Spleen (tissue), 11 donors: ENCODE measurements around the gene SORCS3. TPM values are rescaled to one million over a fixed set of nuclear protein-coding genes. Genes with fewer than 3 reads are reported as not detected.

Experiments
- DNase-seq: peaks from one replicate; pipeline ENCODE4 v3.0.0-alpha.2; 2020
- H3K27ac ChIP-seq, 8 donors: fragments of 200-600 bp; sonication (generic) in 7 of 8; 1 replicate in 4 of 8; 2 replicates in 4 of 8; pipeline versions ENCODE4 v1.5.0 to v1.8.0; 2016 to 2021; ENCODE audit warnings: inconsistent platforms in 4 of 8, mild to moderate bottlenecking in 4 of 8, moderate library complexity in 1 of 8
- H3K27me3 ChIP-seq, 7 donors: fragments of 200-600 bp; sonication (generic) in 6 of 7; replicated peaks in 1 of 7; 1 replicate in 4 of 7; 2 replicates in 3 of 7; pipeline versions ENCODE4 v1.5.0 to v1.8.0; 2016 to 2021; ENCODE audit warnings: inconsistent platforms in 3 of 7, mild to moderate bottlenecking in 1 of 7
- H3K36me3 ChIP-seq, 6 donors: fragments of 200-600 bp; sonication (generic) in 5 of 6; 1 replicate in 4 of 6; 2 replicates in 2 of 6; pipeline versions ENCODE4 v1.5.0 to v1.8.0; 2016 to 2021; ENCODE audit warnings: inconsistent platforms in 2 of 6
- H3K4me1 ChIP-seq, 6 donors: fragments of 200-600 bp; sonication (generic) in 5 of 6; 1 replicate in 3 of 6; 2 replicates in 3 of 6; pipeline versions ENCODE4 v1.5.0 to v1.8.0; 2016 to 2021; ENCODE audit warnings: inconsistent platforms in 3 of 6
- H3K4me3 ChIP-seq, 8 donors: fragments of 200-600 bp; sonication (generic) in 7 of 8; 1 replicate in 4 of 8; 2 replicates in 4 of 8; pipeline versions ENCODE4 v1.5.0 to v1.8.0; 2016 to 2021; ENCODE audit warnings: inconsistent platforms in 4 of 8, mild to moderate bottlenecking in 4 of 8, moderate library complexity in 2 of 8
- H3K9me3 ChIP-seq, 8 donors: fragments of 200-600 bp; sonication (generic) in 7 of 8; 1 replicate in 4 of 8; 2 replicates in 4 of 8; pipeline versions ENCODE4 v1.5.0 to v1.8.0; 2016 to 2021; ENCODE audit warnings: inconsistent platforms in 4 of 8
- POLR2A ChIP-seq, 3 donors: fragments of 450-650 bp; IDR thresholded peaks; one replicate each; pipeline ENCODE4 v1.5.1; 2017; ENCODE audit warnings: antibody characterized with exemption in 3 of 3, mild to moderate bottlenecking in 1 of 3
- POLR2AphosphoS5 ChIP-seq, 3 donors: sonication (generic); formaldehyde crosslinking; IDR thresholded peaks; one replicate each; pipeline ENCODE4 v1.5.1; 2017; ENCODE audit warnings: antibody characterized with exemption in 3 of 3
- WGBS, 5 donors: extraction: QIAGEN DNeasy Blood & Tissue Kit in 3 of 5; methylation state at CpG; one replicate each; pipeline versions ENCODE4 v1.1.5 to v1.1.7; 2013 to 2018; 5-methylcytosine and 5-hydroxymethylcytosine counted together
- intact Hi-C: fragments of 100-400 bp; cut with DNase I; formaldehyde crosslinking; loops from one replicate; pipeline ENCODE4 v1.15.0; 2023; ENCODE audit warnings: low total_unique reads
- polyA plus RNA-seq, 3 donors: library from polyadenylated mRNA; stranded (reverse); fragments of 200-250 nt; gene quantifications; one replicate each; pipeline ENCODE4 v1.2.1, GENCODE V29; 2013
- total RNA-seq, 7 donors: library from RNA; depleted of rRNA in 3 of 7; stranded (reverse); fragments of >200 nt in 3 of 7; fragmentation: NEBNext Ultra II Directional in 4 of 7; extraction: Animal tissue kit (Norgen Biotek cat#: 25700) in 4 of 7; gene quantifications; one replicate each; pipeline versions ENCODE4 v1.1.0 to v1.2.1, GENCODE V29; 2016 to 2021
- TF ChIP-seq, protein P1 (sequence below), 11 experiments: fragments of 200-600 bp in 7 of 11; fragments of 450-650 bp in 4 of 11; sonication (generic) in 4 of 11; IDR thresholded peaks in 8 of 11; conservative IDR thresholded peaks in 3 of 11; 1 replicate in 7 of 11; 2 replicates in 4 of 11; pipeline versions ENCODE4 v1.4.0 to v1.8.0; 2016 to 2021; ENCODE audit warnings: antibody characterized with exemption in 11 of 11, inconsistent platforms in 4 of 11, mild to moderate bottlenecking in 1 of 11
- donor health status: healthy with polysubstance abuse.
- donor health status: DM: no; HTN: no; CAD: no; lungs with moderate emphysema.
- donor health status: DM: no; HTN: no; CAD: no.
- donor health status: Bipolar disorder and iron deficiency.
- donor health status: healthy.
- donor health status: DM: no; HTN: no; CAD: no.
- donor health status: DM: yes; HTN: yes; CAD: no.

The SORCS3 gene
- total and polyA plus RNA-seq, 10 donors, result 0.03 to 0.06 TPM; not detected in 8

DNA sequence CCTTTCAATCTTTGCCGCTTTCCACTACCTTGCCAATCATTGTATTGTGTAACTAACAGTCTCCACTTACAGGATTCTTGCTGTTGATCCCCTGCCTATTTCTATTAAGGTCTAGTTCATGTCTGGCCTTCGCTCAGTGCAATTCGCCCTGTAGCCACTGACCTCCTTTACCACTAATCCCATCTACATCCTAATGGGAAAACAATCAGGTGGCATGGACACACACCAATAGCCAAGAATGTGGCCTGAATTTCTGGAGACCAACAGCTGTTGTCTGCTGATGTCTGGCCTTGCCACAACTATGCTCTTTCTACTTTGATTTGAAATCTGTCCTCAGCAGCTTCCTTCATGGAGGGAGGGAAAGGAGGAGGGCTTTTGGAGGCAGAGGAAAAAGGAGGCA is 546.2 kb downstream of the SORCS3 start:
- Histone ChIP-seq H3K4me3 (no peak overlapping the region), H3K27ac (no peak overlapping the region), H3K9me3 (no peaks in the 10 kb centered on the region), H3K4me1 (no peaks in the 10 kb centered on the region), H3K36me3 (no peaks in the 10 kb centered on the region), H3K27me3 (no peaks in the 10 kb centered on the region)
- intact Hi-C loops, result no loop called here
- WGBS, 5 donors, result 84 to 92% (median 87%) methylated on average over 3 of the region's 3 CpGs
- TF ChIP-seq POLR2A (IDR thresholded peaks at IDR 0.05) (no peak), POLR2AphosphoS5 (IDR thresholded peaks at IDR 0.05) (no peak)
- TF ChIP-seq, protein P1, sequence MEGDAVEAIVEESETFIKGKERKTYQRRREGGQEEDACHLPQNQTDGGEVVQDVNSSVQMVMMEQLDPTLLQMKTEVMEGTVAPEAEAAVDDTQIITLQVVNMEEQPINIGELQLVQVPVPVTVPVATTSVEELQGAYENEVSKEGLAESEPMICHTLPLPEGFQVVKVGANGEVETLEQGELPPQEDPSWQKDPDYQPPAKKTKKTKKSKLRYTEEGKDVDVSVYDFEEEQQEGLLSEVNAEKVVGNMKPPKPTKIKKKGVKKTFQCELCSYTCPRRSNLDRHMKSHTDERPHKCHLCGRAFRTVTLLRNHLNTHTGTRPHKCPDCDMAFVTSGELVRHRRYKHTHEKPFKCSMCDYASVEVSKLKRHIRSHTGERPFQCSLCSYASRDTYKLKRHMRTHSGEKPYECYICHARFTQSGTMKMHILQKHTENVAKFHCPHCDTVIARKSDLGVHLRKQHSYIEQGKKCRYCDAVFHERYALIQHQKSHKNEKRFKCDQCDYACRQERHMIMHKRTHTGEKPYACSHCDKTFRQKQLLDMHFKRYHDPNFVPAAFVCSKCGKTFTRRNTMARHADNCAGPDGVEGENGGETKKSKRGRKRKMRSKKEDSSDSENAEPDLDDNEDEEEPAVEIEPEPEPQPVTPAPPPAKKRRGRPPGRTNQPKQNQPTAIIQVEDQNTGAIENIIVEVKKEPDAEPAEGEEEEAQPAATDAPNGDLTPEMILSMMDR (IDR thresholded peaks at IDR 0.05 in 8 of 11, conservative IDR thresholded peaks at IDR 0.05 in 3 of 11), result no peak
- DNase-seq, result no peak

DNA sequence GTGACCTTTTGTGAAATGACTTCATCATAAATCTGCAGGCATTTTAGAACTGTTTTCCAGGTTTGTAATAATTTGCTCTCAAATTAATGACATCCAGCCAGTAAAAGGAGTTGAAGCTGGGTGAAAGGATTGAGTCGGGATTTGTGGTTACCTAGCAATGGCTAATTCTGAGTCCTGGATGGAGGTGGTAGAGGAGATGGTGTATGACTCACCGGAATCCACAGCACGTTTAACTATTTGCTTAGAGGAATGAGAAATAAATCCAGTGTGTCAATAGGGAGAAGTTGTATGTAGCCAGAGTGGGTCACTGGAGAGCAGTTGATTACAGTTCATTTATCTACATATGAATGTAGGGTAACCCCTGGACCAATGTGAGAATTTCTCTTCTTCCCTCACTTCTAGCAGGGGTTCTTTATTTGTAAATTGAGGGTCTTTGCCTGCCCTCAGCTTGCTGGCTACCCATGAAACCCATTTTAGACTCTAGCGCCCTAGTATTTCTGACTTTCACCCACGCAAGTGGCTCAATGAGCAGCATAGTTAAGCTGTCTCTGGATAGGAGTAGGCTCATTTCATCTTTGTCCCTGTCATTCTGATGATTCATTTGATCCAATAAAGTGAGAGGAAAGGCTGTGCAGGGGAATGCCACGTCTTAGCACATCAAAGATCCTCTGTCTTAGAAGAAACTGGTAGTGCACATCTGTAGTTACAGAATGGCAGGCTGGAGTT is 547.8 kb downstream of the SORCS3 start:
- H3K27me3 ChIP-seq, result no peaks in the 10 kb centered on the region
- WGBS, 5 donors, result 69 to 74% (median 73%) methylated on average over 6 of the region's 6 CpGs
- TF ChIP-seq, protein P1 (IDR thresholded peaks at IDR 0.05 in 8 of 11, conservative IDR thresholded peaks at IDR 0.05 in 3 of 11), result no peak
- no peak for TF ChIP-seq POLR2AphosphoS5 (IDR thresholded peaks at IDR 0.05)
- H3K4me3 ChIP-seq, result no peak overlapping the region
- no peak for DNase-seq
- intact Hi-C loops, result no loop called here
- H3K27ac ChIP-seq, result no peak overlapping the region
- no peaks in the 10 kb centered on the region for H3K9me3 ChIP-seq
- H3K4me1 ChIP-seq, result no peaks in the 10 kb centered on the region
- no peaks in the 10 kb centered on the region for H3K36me3 ChIP-seq

DNA sequence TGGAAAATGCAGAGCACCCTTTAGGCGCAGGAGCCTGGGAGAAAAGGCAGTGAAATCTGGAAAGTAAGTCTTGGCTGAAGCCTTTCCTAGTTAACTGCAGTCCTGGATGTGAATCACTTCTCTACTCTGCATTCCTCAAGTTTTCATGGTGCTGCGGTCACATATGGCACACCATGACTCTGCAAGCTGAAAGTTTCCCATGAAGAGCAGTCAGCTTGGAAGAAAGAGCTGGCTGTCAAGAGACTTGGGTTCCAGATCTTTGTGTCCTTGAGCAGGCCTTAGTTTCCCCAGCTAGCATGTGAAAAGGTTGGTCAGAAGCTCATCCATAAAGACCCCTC is 548.3 kb downstream of the SORCS3 start:
- 87 to 94% (median 89%) methylated on average over 2 of the region's 2 CpGs for WGBS, 5 donors
- no peak overlapping the region for H3K27ac ChIP-seq
- H3K4me3 ChIP-seq, result no peak overlapping the region
- H3K4me1 ChIP-seq, result no peaks in the 10 kb centered on the region
- DNase-seq, result no peak
- H3K36me3 ChIP-seq, result no peaks in the 10 kb centered on the region
- no peaks in the 10 kb centered on the region for H3K9me3 ChIP-seq
- no peaks in the 10 kb centered on the region for H3K27me3 ChIP-seq
- TF ChIP-seq, protein P1 (IDR thresholded peaks at IDR 0.05 in 8 of 11, conservative IDR thresholded peaks at IDR 0.05 in 3 of 11), result no peak
- TF ChIP-seq POLR2A (IDR thresholded peaks at IDR 0.05), result no peak
- no peak for TF ChIP-seq POLR2AphosphoS5 (IDR thresholded peaks at IDR 0.05)
- intact Hi-C loops, result no loop called here

DNA sequence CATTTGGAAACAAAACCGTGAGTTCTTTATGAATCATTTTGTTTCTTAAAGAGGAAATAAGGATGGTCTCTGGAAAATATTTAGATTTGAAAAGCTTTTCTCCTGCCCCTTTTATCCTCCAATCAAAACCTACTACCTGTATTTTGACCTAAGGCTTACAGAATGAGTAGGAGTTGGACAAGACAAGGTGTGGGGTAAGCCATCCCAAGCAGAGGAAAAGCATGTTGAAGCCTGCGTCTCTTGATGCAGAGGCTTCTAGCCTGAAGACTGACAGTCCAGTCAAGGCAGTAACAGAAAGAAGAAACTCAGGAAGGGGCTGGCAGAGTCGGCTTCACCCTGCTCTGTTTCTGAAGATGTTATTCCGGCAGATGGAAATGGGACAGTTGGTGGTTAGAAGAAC is 551.1 kb downstream of the SORCS3 start:
- Histone ChIP-seq H3K4me3 (no peak overlapping the region), H3K9me3 (no peaks in the 10 kb centered on the region), H3K27ac (no peak overlapping the region), H3K27me3 (no peaks in the 10 kb centered on the region), H3K36me3 (no peaks in the 10 kb centered on the region), H3K4me1 (no peaks in the 10 kb centered on the region)
- TF ChIP-seq POLR2AphosphoS5 (IDR thresholded peaks at IDR 0.05), result no peak
- TF ChIP-seq POLR2A (IDR thresholded peaks at IDR 0.05), result no peak
- TF ChIP-seq, protein P1 (IDR thresholded peaks at IDR 0.05 in 8 of 11, conservative IDR thresholded peaks at IDR 0.05 in 3 of 11), result no peak
- no peak for DNase-seq
- WGBS, 5 donors, result 75 to 84% (median 82%) methylated on average over 4 of the region's 4 CpGs
- intact Hi-C loops, result no loop called here
